Measurements from ENCODE around the gene SDCCAG8. TPM values are rescaled to one million over a fixed set of nuclear protein-coding genes. Genes with fewer than 3 reads are reported as not detected.

The SDCCAG8 gene
- total and polyA plus RNA-seq, 2 experiments from 2014 or later: 28.3 to 39.3 TPM

- Histone ChIP-seq H2AFZ (no peak overlapping the region), H3K27ac (no peak overlapping the region), H3K9me2 (replicated peaks; ENCODE audit: insufficient read depth) (peaks cover 4% of the 10 kb centered on the region), H3K36me3 (replicated peaks; ENCODE audit: insufficient read depth, low read depth) (no peaks in the 10 kb centered on the region), H4K20me1 (ENCODE audit: insufficient read depth, poor library complexity, severe bottlenecking) (no peaks in the 10 kb centered on the region), H3K27me3 (no peaks in the 10 kb centered on the region), H3K4me3 (no peak overlapping the region), H3K4me1 (ENCODE audit: insufficient read depth) (no peaks in the 10 kb centered on the region), H3K4me2 (no peak overlapping the region), H3K9me3 (ENCODE audit: low read depth) (no peaks in the 10 kb centered on the region), H3K79me2 (no peaks in the 10 kb centered on the region)
- WGBS (ENCODE audit: low lambda C conversion rate, missing lambda C conversion rate): 71% methylated on average over 7 of the region's 7 CpGs
- DNase-seq (ENCODE audit: low spot score): no peak
- TF ChIP-seq EZH2phosphoT487 (IDR thresholded peaks at IDR 0.05; ENCODE audit: low read depth, severe bottlenecking, unreplicated experiment): no peak
These were observed 287.0 kb downstream of the SDCCAG8 start for GRCh38 chr1:243542739-243543415.

GRCh38 chr1:243543501-243543900 is 287.7 kb downstream of the SDCCAG8 start:
- TF ChIP-seq EZH2 (IDR thresholded peaks at IDR 0.05; ENCODE audit: borderline replicate concordance): no peak
- TF ChIP-seq EZH2phosphoT487 (IDR thresholded peaks at IDR 0.05; ENCODE audit: low read depth, severe bottlenecking, unreplicated experiment): no peak
- TF ChIP-seq, protein P1, sequence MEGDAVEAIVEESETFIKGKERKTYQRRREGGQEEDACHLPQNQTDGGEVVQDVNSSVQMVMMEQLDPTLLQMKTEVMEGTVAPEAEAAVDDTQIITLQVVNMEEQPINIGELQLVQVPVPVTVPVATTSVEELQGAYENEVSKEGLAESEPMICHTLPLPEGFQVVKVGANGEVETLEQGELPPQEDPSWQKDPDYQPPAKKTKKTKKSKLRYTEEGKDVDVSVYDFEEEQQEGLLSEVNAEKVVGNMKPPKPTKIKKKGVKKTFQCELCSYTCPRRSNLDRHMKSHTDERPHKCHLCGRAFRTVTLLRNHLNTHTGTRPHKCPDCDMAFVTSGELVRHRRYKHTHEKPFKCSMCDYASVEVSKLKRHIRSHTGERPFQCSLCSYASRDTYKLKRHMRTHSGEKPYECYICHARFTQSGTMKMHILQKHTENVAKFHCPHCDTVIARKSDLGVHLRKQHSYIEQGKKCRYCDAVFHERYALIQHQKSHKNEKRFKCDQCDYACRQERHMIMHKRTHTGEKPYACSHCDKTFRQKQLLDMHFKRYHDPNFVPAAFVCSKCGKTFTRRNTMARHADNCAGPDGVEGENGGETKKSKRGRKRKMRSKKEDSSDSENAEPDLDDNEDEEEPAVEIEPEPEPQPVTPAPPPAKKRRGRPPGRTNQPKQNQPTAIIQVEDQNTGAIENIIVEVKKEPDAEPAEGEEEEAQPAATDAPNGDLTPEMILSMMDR (IDR thresholded peaks at IDR 0.05; ENCODE audit: poor library complexity): no peak
- H3K9me3 ChIP-seq (ENCODE audit: low read depth): no peaks in the 10 kb centered on the region
- DNase-seq (ENCODE audit: low spot score): no peak
- H3K4me1 ChIP-seq (ENCODE audit: insufficient read depth): no peaks in the 10 kb centered on the region
- no peaks in the 10 kb centered on the region for H3K36me3 ChIP-seq (replicated peaks; ENCODE audit: insufficient read depth, low read depth)
- no peak overlapping the region for H3K4me3 ChIP-seq
- H3K79me2 ChIP-seq: no peaks in the 10 kb centered on the region
- no peak overlapping the region for H3K4me2 ChIP-seq
- H3K27ac ChIP-seq: no peak overlapping the region
- peaks cover 4% of the 10 kb centered on the region for H3K9me2 ChIP-seq (replicated peaks; ENCODE audit: insufficient read depth)
- no peaks in the 10 kb centered on the region for H3K27me3 ChIP-seq
- WGBS (ENCODE audit: low lambda C conversion rate, missing lambda C conversion rate): 84% methylated on average over 2 of the region's 2 CpGs
- H2AFZ ChIP-seq: no peak overlapping the region
- no peaks in the 10 kb centered on the region for H4K20me1 ChIP-seq (ENCODE audit: insufficient read depth, poor library complexity, severe bottlenecking)

- peaks cover 4% of the 10 kb centered on the region for H3K9me2 ChIP-seq (replicated peaks; ENCODE audit: insufficient read depth)
- WGBS (ENCODE audit: low lambda C conversion rate, missing lambda C conversion rate): 7% methylated on average over 1 of the region's 1 CpG
- no peaks in the 10 kb centered on the region for H3K4me1 ChIP-seq (ENCODE audit: insufficient read depth)
- H2AFZ ChIP-seq: no peak overlapping the region
- TF ChIP-seq, protein P1 (IDR thresholded peaks at IDR 0.05; ENCODE audit: poor library complexity): no peak
- TF ChIP-seq EZH2 (IDR thresholded peaks at IDR 0.05; ENCODE audit: borderline replicate concordance) (no peak), EZH2phosphoT487 (IDR thresholded peaks at IDR 0.05; ENCODE audit: low read depth, severe bottlenecking, unreplicated experiment) (no peak)
- no peaks in the 10 kb centered on the region for H4K20me1 ChIP-seq (ENCODE audit: insufficient read depth, poor library complexity, severe bottlenecking)
- DNase-seq (ENCODE audit: low spot score): no peak
- H3K27ac ChIP-seq: no peak overlapping the region
- no peak overlapping the region for H3K4me2 ChIP-seq
- H3K36me3 ChIP-seq (replicated peaks; ENCODE audit: insufficient read depth, low read depth): no peaks in the 10 kb centered on the region
- H3K4me3 ChIP-seq: no peak overlapping the region
- no peaks in the 10 kb centered on the region for H3K9me3 ChIP-seq (ENCODE audit: low read depth)
- no peaks in the 10 kb centered on the region for H3K79me2 ChIP-seq
- no peaks in the 10 kb centered on the region for H3K27me3 ChIP-seq
These were observed 290.6 kb downstream of the SDCCAG8 start for GRCh38 chr1:243546457-243546856.

DNA sequence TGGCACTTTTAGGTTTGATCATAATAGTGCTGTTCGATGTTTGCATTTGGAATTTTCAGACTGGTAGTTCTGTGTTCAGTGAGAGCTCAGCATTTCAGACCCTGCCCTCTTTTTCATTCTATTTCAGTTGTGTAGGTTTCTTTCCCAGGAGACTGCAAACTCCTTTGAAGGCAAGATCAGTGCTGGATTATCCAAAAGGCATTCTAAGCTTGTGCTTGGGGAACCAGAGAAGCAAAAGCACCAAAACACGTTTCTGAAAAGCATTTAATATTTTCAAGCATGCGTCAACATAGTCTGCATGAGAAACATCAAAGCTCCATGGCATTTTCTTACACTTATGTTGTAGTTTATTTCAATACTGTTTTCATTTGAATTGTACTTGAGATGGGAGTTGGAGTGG is 292.1 kb downstream of the SDCCAG8 start:
- 86% methylated on average over 3 of the region's 3 CpGs for WGBS (ENCODE audit: low lambda C conversion rate, missing lambda C conversion rate)

More for the DNA sequence above, 292.1 kb downstream of the SDCCAG8 start:
- no peak overlapping the region for H3K4me2 ChIP-seq
- no peak for DNase-seq (ENCODE audit: low spot score)
- no peaks in the 10 kb centered on the region for H3K36me3 ChIP-seq (replicated peaks; ENCODE audit: insufficient read depth, low read depth)
- no peaks in the 10 kb centered on the region for H3K79me2 ChIP-seq
- H2AFZ ChIP-seq: no peak overlapping the region
- no peaks in the 10 kb centered on the region for H3K4me1 ChIP-seq (ENCODE audit: insufficient read depth)
- no peaks in the 10 kb centered on the region for H3K9me3 ChIP-seq (ENCODE audit: low read depth)
- H3K4me3 ChIP-seq: no peak overlapping the region
- peaks cover 4% of the 10 kb centered on the region for H3K9me2 ChIP-seq (replicated peaks; ENCODE audit: insufficient read depth)
- H4K20me1 ChIP-seq (ENCODE audit: insufficient read depth, poor library complexity, severe bottlenecking): no peaks in the 10 kb centered on the region
- H3K27me3 ChIP-seq: no peaks in the 10 kb centered on the region
- H3K27ac ChIP-seq: no peak overlapping the region
- no peak for TF ChIP-seq EZH2 (IDR thresholded peaks at IDR 0.05; ENCODE audit: borderline replicate concordance)
- TF ChIP-seq, protein P1 (IDR thresholded peaks at IDR 0.05; ENCODE audit: poor library complexity): no peak
- no peak for TF ChIP-seq EZH2phosphoT487 (IDR thresholded peaks at IDR 0.05; ENCODE audit: low read depth, severe bottlenecking, unreplicated experiment)
